GM13977 (cell line): ENCODE results near the gene TAF8.

Experiments used
- DNase-seq: peaks from one replicate; pipeline ENCODE4 v3.0.0; 2012; ENCODE audit warnings: low spot score
- CTCF ChIP-seq: IDR thresholded peaks from 2 replicates; pipeline ENCODE4 v1.5.1; 2012; ENCODE audit warnings: mild to moderate bottlenecking, control low read depth; ENCODE audit not compliant: insufficient read depth; ENCODE audit errors: extremely low read depth, missing control alignments
- in situ Hi-C: fragments of 300-500 bp; cut with MboI; formaldehyde crosslinking; loops from one replicate; pipeline ENCODE4 v1.12.0; 2022; ENCODE audit warnings: low sequenced_read_pairs, low pct_unique_long_range_greater_than_20kb, mixed read lengths, inconsistent platforms; ENCODE audit not compliant: unreplicated experiment

Gene TAF8

GRCh38 chr6:42131531-42131930, 81.2 kb downstream of the TAF8 start:
- no peak for DNase-seq
- in situ Hi-C loops: no loop called here
- no peak for TF ChIP-seq CTCF

- TF ChIP-seq CTCF: no peak
- no peak for DNase-seq
- in situ Hi-C loops: no loop called here
Observed at GRCh38 chr6:42133926-42134325, 83.6 kb downstream of the TAF8 start.

- TF ChIP-seq CTCF: no peak
- DNase-seq: no peak
- in situ Hi-C loops: no loop called here
Observed at GRCh38 chr6:42135161-42135560, 84.8 kb downstream of the TAF8 start.

- in situ Hi-C loops: no loop called here
- DNase-seq: no peak
- no peak for TF ChIP-seq CTCF
Observed at GRCh38 chr6:42135722-42136121, 85.4 kb downstream of the TAF8 start.

- peak; percentile 86 for DNase-seq
- in situ Hi-C loops: no loop called here
- peak; percentile 65 for TF ChIP-seq CTCF
Observed at GRCh38 chr6:42136508-42137193, 86.3 kb downstream of the TAF8 start.
